Panc1 (cell line): ENCODE data around the gene WDR93. TPM values are rescaled to one million over a fixed set of nuclear protein-coding genes. Genes with fewer than 3 reads are reported as not detected.

Source experiments
- ATAC-seq: fragments of 200-7000 bp; cut with Tn5 transposase; 2 replicates; pipeline ENCODE4 v1.9.1; 2020; ENCODE audit warnings: mild to moderate bottlenecking, moderate library complexity
- BruUV-seq: library from RNA; stranded (reverse); fragments of 400-500 nt; replicated peaks from 2 replicates; lab custom pipeline; 2021; lab: Mats Ljungman, UMichigan
- CTCF ChIA-PET: fragments of 300-600 bp; sonication (Branson Sonifier 250); formaldehyde crosslinking; loops from one replicate; lab custom pipeline; 2022; ENCODE audit warnings: antibody characterized with exemption; lab: Charles Lee
- POLR2A ChIA-PET: fragments of 300-600 bp; sonication (Branson Sonifier 250); formaldehyde crosslinking; loops from one replicate; lab custom pipeline; 2022; ENCODE audit warnings: antibody characterized with exemption; lab: Charles Lee
- DNase-seq: peaks from one replicate; pipeline ENCODE4 v3.0.0-alpha.2; 2010; ENCODE audit warnings: low read depth, low spot score
- H3K27ac ChIP-seq: 2 replicates; pipeline ENCODE4 v1.5.1; 2011; ENCODE audit warnings: mild to moderate bottlenecking, low read length, inconsistent platforms
- H3K27me3 ChIP-seq: fragments of 200-500 bp; sonication (Bioruptor generic); 2 replicates; pipeline ENCODE4 v1.6.0; 2014; ENCODE audit warnings: low read length, inconsistent platforms; ENCODE audit not compliant: control insufficient read depth, insufficient read depth
- H3K36me3 ChIP-seq: fragments of 200-500 bp; sonication (Bioruptor generic); 2 replicates; pipeline ENCODE4 v1.5.1; 2014; ENCODE audit warnings: inconsistent platforms, mild to moderate bottlenecking, low read length, moderate library complexity; ENCODE audit not compliant: control insufficient read depth, insufficient read depth
- H3K4me1 ChIP-seq: 2 replicates; pipeline ENCODE4 v1.5.1; 2011; ENCODE audit warnings: inconsistent platforms, mild to moderate bottlenecking, low read length, moderate library complexity; ENCODE audit not compliant: control insufficient read depth, insufficient read depth
- H3K4me3 ChIP-seq, 2 experiments: 2 replicates each; pipeline ENCODE4 v1.5.1; 2011 to 2012; ENCODE audit warnings: low read depth in 2 of 2, low read length in 2 of 2, mild to moderate bottlenecking in 2 of 2, inconsistent platforms in 1 of 2, moderate library complexity in 1 of 2
- H3K9me3 ChIP-seq: fragments of 200-500 bp; sonication (Bioruptor generic); 2 replicates; pipeline ENCODE4 v1.5.1; 2014; ENCODE audit warnings: low read depth, mild to moderate bottlenecking, inconsistent platforms, low read length, moderate library complexity; ENCODE audit not compliant: control insufficient read depth, insufficient read depth
- CTCF ChIP-seq: fragments of 450-650 bp; IDR thresholded peaks from 2 replicates; pipeline ENCODE4 v1.5.1; 2017; ENCODE audit warnings: mild to moderate bottlenecking
- POLR2AphosphoS5 ChIP-seq: IDR thresholded peaks from 2 replicates; pipeline ENCODE4 v1.6.1; 2012; ENCODE audit warnings: mild to moderate bottlenecking, low read depth, low read length, moderate library complexity
- REST ChIP-seq, 2 experiments: IDR thresholded peaks; 2 replicates each; pipeline ENCODE4 v1.6.1; 2011 to 2012; ENCODE audit warnings: low read depth in 2 of 2, control low read depth in 1 of 2, low read length in 1 of 2, mild to moderate bottlenecking in 1 of 2, moderate library complexity in 1 of 2; ENCODE audit not compliant: insufficient read depth in 1 of 2
- SIN3A ChIP-seq: IDR thresholded peaks from 2 replicates; pipeline ENCODE4 v1.6.1; 2012; ENCODE audit warnings: low read depth, mild to moderate bottlenecking, low read length, moderate library complexity, borderline replicate concordance; ENCODE audit not compliant: insufficient read depth
- TCF7L2 ChIP-seq: IDR thresholded peaks from 2 replicates; pipeline ENCODE4 v1.6.1; 2011; ENCODE audit warnings: mild to moderate bottlenecking, low read depth, low read length, inconsistent platforms
- in situ Hi-C: cut with HindIII; loops from 2 replicates; pipeline ENCODE4 v1.10.0; 2016; ENCODE audit warnings: low sequenced_read_pairs, low pct_unique_long_range_greater_than_20kb
- intact Hi-C: fragments of 100-400 bp; cut with micrococcal nuclease; formaldehyde crosslinking; loops from one replicate; pipeline ENCODE4 v1.10.0; 2022; ENCODE audit not compliant: unreplicated experiment
- total RNA-seq: library from RNA; stranded (reverse); gene quantifications from one replicate; pipeline ENCODE4 v1.2.1, GENCODE V29; 2021; ENCODE audit not compliant: unreplicated experiment

WDR93 gene
- total RNA-seq, 1 experiment from 2014 or later: 0.18 TPM

GRCh38 chr15:89754361-89755154 lies 63.9 kb downstream of the WDR93 start:
- ChIA-PET POLR2A (interaction anchor here (0.5 to 0.7 kb wide), 2 partner anchors 11 to 19 kb away, joined by 5 to 6 read pairs; no protein-coding TSS in a partner anchor), CTCF (interaction anchor here (0.6 to 1.1 kb wide), 5 partner anchors 15 to 135 kb away, joined by 3 to 4 read pairs (median 4); no protein-coding TSS in a partner anchor)
- Histone ChIP-seq H3K36me3 (no peaks in the 10 kb centered on the region), H3K27ac (peak overlapping the region; percentile 7; the same call in 1 of the 2 replicates), H3K9me3 (no peaks in the 10 kb centered on the region), H3K27me3 (no peaks in the 10 kb centered on the region), H3K4me1 (peaks cover 23% of the 10 kb centered on the region), H3K4me3 (no peak overlapping the region)
- intact Hi-C loops (no loop called here), in situ Hi-C loops (loop anchor here (10.0 kb wide), 1 partner anchor 120 kb away; no protein-coding TSS in a partner anchor)
- DNase-seq (no peak), ATAC-seq (no peak)
- BruUV-seq: no TSS peak
- TF ChIP-seq REST (IDR thresholded peaks at IDR 0.05; ENCODE audit: insufficient read depth in 1 of 2, low read depth in 2 of 2, low read length in 1 of 2) (no peak), SIN3A (no peak), CTCF (no peak), TCF7L2 (no peak), POLR2AphosphoS5 (no peak)

- Histone ChIP-seq H3K4me3 (no peak overlapping the region), H3K36me3 (no peaks in the 10 kb centered on the region), H3K9me3 (no peaks in the 10 kb centered on the region), H3K27me3 (no peaks in the 10 kb centered on the region), H3K4me1 (peaks cover 23% of the 10 kb centered on the region), H3K27ac (no peak overlapping the region)
- intact Hi-C loops (no loop called here), in situ Hi-C loops (loop anchor here (10.0 kb wide), 1 partner anchor 119 kb away; no protein-coding TSS in a partner anchor)
- DNase-seq (no peak), ATAC-seq (no peak)
- no peak for TF ChIP-seq REST (IDR thresholded peaks at IDR 0.05; ENCODE audit: insufficient read depth in 1 of 2, low read depth in 2 of 2, low read length in 1 of 2)
- TF ChIP-seq SIN3A: no peak
- TF ChIP-seq TCF7L2: no peak
- no peak for TF ChIP-seq POLR2AphosphoS5
- no peak for TF ChIP-seq CTCF
- ChIA-PET POLR2A (interaction anchor here (0.6 kb wide), 1 partner anchor 101 kb away, joined by 5 read pairs; no protein-coding TSS in a partner anchor), CTCF (interaction anchor here (3.1 kb wide), 1 partner anchor 119 kb away, joined by 6 read pairs; no protein-coding TSS in a partner anchor)
- BruUV-seq: no TSS peak
Measured at GRCh38 chr15:89755701-89756100, 65.1 kb downstream of the WDR93 start.
